HS-5 (cell line): ENCODE results near the gene HLA-DMA.
"Not testable (repeated sequence)": the region's sequence is repeated elsewhere in the genome, so short reads cannot be mapped to it uniquely, and the experiment has no call there.

ENCODE experiments used
- DNase-seq: peaks from one replicate; pipeline ENCODE4 v3.0.0-alpha.2; 2012; ENCODE audit warnings: low read depth

HLA-DMA gene

DNA sequence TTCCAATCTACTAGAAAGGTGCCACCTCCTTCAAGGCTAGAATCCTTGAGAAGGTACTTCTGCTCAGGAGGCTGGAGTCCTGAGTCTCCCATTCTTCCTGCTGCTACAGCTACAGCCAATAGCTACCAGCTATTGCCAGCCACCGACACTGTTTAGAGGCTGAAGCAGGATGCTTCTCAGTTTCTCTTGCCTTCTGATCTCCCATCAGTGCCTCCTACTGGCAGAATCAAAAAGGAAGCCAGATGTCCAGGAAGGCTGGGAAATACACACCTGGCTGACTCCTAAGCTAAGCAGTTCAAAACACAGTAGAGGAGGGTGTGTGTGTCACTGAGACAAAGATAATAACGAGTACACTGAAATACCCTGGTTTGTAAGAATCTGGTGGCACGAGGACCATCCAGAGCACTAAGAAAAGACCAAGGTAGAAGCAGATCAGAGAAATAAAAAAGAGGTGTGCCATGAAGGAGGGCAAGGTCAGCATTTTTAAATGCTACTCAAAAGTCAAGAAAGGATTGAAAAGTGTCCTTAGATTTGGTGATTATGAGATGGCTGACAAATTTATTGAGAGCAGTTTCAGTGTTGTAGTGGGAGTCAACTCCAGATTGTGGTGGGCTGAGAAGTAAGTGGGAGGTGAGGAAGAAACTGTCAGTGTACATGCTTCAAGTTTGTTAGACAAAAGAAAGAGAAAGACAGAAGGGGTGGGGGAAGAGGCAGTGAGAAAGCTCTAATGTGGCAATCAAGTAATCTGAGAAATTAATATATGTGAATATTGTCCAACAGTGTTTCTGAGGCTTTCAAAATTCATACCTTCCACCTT lies 2.3 kb upstream of the HLA-DMA start:
- DNase-seq, result no peak

DNA sequence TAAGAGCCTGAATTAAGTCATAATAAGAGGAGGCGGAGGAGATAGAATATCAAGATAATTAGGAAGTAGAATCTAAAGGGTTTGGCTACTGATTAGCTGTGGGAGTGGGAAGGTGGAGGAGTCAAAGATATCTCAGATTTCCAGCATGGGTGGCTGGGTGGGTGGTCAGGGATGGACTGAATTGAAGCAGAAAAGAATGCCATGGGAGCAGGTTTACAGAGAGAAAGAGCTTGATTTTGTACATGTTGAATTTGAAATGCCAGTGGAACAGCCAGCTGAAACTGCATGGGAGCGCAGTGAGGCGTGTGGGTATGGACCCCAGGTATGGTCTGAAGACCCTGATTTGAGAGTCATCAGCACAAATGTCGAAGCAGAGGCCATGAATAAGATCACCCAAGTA lies 1.4 kb upstream of the HLA-DMA start:
- DNase-seq, result no peak

DNA sequence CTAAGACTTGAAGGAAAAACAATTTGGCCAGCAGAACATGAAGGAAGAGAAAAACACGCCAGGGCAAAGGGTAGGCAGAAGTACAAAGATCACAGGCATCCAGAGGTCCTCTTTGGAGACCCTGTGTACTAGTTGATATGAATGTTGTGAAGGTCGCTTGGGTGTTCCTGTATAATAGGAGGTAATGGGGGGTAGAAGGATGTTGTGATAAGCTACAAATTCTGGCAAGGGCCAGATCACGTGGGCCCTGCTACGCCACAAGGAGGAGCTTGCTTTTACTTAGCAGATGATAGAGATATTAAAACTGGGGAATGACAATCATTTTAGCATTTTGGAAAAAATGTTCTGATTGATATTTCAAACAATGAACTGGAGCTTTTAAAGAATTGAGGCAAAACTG lies 878 bp upstream of the HLA-DMA start:
- DNase-seq, result no peak

DNA sequence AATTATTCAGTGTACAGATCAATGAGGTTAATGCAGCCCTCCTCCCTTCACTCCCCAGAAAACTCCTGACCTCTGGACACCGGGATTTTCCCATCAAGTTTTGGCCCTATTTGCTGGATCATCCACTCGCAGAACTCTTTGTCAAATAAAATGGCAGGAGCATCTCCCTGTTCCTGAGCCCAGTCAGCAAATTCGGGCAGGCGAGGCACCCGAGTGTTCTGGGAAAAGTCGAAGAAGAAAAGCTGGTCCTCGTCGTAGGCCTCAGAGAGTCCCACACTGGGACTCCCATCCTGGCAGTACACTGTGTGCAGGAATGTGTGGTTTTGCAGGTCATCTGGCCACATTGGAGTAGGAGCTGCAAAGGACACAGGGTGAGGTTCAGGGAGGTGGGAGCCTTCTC lies 2.4 kb downstream of the HLA-DMA start:
- DNase-seq, result no peak

DNA sequence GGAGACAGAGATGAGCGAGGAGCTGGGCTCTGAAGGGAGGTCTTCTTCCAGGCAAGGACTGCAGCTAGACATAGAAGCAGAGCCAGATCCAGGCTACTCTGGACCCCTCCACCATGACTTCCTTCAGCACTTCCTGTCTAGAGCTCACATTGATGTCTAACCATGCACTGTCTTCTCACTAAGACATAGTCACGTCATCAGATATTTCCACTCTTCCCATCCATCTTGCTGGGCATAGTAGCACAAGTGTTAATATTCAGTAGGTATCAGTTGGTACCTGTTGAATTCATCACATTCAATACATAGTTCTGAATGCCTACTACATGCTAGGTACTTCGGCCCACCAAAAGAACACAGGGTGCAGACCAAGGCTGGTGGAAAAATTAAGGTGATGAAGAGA lies 2.9 kb downstream of the HLA-DMA start:
- no peak for DNase-seq

DNA sequence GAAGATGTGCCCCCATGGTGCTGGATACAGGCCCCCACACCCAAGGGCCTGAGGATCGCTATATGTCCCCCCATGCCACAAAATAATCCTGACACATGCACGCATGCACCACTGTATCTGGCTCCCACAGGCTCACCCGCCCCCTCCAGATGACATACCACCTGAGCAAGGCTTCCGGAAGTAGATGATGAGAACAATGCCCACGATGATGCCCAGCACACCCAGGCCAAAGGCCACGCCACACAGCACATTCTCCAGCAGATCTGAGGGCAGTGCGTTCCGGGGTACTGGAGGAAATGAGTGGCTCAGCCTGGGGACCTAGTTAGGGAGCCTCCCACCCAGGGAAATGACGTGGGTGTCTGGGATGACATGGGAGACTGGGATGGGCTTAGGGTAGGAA lies 3.8 kb downstream of the HLA-DMA start:
- no peak for DNase-seq

DNA sequence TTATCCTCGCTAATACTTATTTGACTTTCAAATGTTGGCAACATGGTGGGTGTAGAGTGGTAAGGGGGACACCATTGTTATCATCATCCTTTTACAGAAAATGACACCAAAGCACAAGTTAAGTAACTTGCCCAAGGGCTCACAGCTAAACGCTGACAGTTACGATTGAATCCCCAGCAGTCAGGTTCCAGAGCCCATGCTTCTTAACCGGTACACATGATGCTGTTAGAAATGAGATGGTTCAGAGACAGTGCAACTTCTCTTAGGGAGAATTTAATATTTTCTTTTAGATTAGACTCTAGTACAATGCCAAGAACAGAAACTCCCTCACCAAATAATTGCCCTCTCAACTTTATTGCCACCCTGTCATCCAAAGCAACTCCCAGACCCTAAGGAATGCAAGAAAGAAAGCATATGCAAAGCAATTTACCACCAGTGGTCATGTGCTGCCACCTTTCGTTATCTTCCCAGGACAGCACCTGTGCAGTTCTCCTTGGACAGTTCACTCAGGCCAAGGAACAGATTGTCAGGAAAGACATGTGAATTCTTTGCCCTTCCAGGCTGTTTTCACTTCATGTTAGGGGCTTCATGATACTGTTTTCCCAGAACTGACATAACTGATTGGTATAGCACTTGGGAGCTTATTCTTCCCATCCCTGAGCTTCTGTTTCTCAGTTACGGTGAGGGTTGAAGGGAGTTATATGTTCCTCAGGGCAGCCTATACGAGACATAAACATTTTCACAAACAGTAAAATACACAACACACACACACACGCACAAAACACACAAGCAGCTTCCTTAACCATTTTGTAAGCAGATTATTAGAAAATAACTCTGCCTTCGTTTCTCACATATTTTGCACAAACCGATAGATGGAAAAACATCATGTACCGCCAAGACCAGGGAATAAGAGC lies 5.1 kb downstream of the HLA-DMA start:
- DNase-seq, result no peak

DNA sequence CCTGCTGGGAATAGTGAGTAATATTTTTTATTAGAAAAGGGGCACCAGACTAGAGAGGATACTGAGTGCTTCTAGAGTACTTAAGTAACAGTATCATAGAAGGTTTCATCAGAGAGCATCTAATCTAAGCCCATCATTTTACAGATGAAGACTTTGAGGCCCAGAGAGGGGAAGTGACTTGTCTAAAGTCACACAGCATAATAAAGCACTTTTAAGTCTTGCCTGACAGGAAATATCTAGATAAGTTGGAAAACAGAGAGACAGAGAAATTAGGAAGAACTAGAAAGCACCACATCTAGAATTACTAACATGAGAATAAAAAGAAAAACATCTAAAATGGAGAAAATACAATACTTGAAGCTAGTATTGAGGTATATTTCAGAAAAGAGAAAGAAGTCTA lies 6.0 kb downstream of the HLA-DMA start:
- no peak for DNase-seq

DNA sequence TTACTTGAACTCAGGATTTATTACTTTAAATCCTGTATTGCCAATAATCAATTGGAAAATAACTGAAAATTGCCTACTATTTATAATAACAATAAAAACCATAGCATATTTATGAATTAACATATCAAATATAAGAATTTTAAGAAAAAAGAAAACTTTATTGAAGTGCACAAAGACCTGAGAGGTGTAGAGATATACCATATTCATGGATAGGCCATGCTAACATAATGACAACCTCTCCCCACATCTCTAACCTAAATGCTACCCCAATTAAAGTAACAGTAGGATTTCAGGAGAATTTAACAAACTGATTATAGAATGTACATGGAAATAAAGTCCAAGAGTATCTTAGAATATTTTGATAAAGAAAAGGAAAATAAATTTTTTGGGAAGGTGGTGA lies 6.9 kb downstream of the HLA-DMA start:
- DNase-seq, result no peak

DNA sequence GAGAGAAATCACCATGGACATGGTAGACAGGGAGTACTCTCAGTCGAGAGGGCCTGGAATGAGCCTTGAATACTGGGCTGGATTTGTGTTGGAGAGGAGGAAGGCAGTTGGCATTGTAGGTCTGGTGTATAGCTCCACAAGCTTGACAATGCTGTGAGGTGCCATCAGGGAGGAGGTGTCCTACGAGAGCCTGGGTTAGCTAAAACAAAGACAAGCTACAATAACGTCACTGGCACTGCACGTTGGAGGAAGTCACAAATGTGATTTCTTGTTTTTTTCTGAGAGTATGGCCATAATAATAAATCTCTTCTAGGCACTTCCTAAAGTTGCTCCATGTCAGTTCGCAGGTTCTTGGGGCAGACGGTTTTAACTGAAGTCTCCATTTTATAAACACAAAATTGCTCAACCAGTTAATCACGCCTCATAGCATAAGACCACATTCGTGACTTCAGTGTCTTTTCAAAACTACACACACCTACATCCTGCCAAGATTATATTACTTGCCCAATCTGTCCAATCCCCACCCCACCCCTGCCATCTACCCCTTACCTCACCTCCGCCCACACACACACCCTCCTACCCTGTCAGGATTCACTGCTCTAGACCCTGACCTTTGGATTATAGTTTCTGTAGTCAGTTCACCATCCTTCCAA lies 7.7 kb downstream of the HLA-DMA start:
- DNase-seq, result no peak

DNA sequence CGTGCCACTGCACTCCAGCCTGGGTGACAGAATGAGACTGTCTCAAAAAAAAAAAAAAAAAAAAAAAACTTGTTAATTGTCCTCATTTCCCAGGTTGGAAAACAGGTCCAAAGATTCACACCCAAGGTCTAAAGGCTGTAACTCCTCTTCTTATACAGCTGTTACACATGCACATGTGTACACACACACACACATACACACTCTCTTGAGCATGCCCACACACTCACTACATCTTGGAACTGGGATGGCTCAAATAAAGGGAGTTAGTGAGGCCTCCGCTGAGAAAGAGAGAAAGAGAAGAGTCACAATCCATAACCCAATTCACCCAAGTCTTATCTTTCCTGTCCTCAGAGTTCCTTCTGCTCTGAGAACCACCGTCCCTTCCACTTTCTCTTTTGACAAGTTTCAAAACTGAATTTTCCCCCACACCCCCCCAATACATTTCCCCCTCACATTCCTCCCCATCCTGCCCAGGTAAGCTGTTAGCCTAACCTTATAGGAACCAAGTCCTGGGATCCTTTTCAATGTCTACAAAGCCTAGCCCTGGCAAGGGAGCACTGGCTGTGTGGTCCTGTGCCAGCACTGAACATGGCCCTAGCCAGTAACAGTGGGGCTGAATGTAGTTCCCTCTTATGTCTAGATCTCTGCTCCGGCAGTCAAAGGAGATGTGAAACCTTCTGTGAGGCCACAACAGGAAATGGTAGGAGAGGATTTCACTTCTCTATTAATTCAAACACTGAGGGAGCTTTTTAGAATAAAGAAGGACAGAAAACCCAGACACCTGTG lies 8.8 kb downstream of the HLA-DMA start:
- no peak for DNase-seq

DNA sequence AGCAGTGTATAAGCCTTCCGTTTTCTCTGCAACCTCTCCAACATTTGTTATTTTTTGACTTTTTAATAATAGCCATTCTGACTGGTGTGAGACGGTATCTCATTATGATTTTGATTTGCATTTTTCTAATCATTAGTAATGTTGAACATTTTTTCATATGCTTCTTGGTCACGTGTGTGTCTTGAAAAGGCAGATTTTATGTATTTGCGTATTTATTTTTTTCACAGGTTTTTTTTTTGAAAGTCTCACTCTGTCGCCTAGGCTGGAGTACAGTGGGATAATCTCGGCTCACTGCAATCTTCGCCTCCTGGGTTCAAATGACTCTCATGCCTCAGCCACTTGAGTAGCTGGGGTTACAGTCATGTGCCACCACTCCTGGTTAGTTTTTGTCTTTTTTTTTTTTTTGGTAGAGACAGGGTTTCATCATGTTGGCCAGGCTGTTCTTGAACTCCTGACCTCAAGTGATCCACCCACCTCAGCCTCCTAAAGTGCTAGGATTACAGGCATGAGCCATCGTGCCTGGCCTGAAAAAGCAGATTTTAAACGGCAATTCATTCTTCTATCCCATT lies 10.3 kb downstream of the HLA-DMA start:
- not testable (repeated sequence) for DNase-seq

DNA sequence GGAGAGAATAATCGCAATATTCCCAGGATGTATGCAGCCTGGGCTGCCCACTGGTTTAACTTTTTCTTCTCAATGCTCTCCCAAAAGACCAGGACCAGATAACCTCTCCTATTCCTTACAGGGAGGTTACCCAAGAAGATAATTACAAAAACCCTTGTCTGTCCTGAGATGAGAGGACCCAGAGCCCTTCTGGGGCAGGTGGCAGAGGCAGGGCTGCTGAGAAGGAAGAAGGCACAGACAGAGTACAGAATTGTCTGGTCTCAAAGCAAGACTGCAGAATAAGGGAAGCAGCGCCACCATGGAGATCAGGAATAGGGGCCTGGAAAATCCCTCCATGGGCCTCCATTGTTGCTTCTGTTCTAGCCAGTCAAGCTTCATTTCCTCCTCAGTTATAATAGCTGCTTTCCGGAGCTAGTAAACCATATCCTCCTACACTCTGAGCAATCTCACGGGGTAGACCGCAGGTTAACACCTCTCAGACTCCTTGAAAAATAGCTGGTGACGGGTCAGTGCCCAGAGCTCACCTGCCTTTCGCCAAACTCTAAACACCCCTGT lies 11.6 kb downstream of the HLA-DMA start:
- no peak for DNase-seq

DNA sequence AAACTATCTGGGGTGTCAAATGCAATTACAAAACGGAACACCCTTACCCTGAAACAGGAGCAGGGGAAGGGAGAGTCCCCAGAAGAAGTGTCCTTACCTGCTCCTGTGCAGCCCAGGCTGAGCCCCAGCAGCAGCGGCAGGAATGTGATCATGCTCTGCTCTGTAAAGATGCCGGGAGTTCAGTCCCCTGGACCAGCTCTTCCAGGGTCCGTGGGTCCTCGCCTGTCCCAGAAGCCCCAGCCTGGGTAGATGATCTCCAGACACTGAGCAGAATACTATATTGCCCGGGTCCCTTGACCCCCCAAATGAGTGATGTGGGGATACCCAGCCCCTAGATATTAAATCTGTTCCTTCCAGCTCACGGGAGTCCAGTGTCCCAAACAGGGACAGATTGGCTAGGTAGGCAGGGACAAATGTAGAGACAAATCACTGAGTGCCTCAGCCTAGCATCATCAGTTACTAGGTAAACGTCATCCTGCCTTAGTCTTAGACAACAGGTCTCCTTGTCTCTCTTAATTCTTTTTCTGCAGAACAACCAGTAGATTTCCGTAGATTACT lies 12.2 kb downstream of the HLA-DMA start, which contains the start of gene HLA-DMB:
HLA-DMB (minus strand) TSS at position 373 of the 558 bp plus-strand sequence; CDS start at position 152, 221 bp downstream.
- DNase-seq, result peak; percentile 40

DNA sequence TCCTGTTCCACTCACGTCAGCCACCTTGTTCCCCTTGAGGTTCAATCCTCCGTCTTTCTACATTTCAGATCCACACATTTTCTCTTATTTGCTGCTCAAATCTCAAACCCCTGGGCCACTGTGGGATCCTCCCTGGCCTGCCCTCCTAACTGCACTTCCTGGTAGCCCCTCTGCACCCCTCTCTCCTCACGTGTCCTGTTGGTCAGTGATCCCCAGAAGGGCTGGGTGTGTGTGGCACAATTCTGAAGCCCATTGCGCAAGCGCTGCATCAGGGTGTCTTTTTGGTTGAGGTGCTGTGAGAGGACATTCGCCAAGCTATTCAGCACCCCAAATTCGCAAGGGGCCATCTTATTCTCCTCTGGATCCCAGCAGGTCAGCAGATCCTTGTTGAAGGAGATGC lies 14.4 kb downstream of the HLA-DMA start:
- no peak for DNase-seq

DNA sequence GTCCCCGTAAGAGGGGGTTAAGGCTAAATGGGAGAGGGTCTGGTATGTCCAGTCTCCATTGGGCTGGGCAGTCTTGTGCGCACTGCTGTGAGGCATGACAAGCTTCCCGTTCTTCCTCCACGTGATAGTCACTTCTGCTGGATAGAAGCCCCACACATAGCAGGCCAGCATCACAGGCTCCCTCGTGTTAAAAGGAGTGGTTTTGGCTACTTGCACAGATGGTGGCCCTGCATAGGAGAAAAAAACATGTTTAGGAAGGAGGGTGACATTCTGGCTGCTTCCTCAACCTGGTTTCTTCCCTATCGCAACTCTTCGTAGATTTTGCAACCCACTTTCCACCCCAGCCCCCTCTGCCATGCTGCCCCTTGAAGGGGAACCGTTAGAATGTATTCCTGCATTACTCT lies 15.7 kb downstream of the HLA-DMA start:
- DNase-seq, result no peak

DNA sequence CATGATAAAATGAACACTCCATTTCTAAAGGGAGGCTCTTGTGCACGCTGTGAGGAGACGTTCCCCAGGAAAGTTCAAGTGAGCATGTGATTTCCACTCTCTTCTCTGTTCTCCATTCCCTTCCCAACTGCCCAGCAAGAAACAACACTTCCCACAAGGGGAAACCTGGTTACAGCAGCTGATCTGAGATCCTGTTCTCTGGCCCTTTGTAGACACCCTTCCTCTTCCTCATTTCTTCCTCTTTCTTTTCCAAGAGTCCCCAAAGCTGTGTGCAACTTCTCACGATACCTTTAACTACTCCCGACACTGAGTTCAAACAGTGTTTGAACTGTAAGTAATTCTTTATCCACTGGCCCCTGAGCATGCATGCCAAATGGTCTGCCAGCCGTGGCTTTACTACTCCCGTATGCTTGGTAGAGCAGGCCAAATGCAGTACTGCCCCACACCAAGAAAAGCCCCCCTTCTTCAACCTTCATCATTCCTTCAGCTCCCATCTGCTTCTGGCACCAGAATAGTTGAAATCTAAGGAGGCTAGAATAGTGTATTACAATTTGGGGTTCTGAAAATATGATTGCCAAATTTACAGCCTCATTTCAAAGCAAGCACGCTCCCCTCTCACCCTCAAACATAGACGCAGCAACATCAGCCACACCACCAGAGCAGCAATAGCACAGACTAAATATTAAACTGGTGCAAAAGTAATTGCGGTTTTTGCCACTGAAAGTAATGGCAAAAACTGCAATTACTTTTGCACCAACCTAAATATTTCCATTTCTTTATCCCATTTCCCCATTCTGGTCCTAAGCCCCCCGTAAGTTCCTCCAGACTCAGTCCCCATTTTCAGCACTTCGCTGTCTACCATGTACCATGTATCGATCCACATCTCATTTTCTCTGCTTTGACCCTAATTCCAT lies 16.4 kb downstream of the HLA-DMA start:
- DNase-seq, result no peak

DNA sequence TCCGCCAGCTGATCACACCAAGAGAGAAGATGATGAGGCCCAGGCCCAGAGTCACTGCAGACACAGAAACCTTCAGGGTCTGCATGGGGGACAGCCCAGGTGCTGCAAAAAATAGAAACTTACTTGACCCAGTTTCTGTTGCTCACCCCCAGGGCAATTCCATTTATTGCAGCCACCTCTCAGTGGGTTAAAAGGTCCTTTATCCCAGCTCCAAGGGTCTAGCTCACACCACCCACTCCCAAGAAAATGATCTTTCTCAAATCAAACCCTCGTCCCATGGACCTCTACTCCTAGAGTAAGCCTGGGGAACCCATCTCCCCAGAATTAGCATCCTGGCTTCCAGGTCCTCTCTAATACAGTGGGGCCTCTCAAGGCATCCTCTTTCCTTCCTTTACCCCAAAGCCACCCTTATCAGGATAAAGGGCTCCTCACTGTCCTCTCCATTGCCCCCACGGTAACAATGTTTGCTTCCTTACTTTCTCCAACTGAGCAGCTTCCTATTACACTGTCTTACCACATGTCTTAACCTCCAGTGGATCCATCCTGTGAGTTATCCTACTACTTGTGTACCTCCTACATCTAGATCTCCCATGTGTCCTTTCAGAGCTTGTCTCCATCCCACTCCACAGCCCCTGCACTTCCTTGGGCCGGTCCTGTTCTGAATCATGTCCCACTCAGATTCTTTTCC lies 17.2 kb downstream of the HLA-DMA start:
- no peak for DNase-seq

DNA sequence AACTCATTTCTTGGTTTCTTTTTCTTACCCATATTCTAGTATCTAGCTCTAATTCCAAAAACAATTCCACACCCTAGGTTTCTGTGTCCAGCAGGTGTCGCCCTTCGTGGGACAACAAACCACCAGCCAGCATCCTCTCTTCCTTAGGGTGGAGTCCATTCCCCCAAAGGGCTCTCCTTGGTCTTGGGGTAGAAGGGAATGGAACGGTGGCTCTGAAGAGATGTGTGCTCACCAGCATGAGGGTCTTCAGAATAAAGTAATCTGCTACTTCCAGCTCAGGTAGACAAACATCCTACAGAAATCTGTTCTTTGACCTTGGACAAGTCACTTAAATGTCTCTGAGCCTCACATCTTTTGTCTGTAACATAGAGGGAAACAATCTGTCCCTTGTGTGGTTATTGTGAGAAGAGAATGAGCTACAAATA lies 19.2 kb downstream of the HLA-DMA start:
- DNase-seq, result peak; percentile 51
